Stimulated activated CD8-positive, alpha-beta memory T cell treated with anti-CD3 and anti-CD28 coated beads, Interleukin-7, amount 100 ng/mL, for 4 hours (primary cell): Measurements from ENCODE around the gene CCDC93.
A peak's percentile ranks its signal among the peaks of the same experiment; 100 is the strongest.
"Not testable (repeated sequence)": the region's sequence is repeated elsewhere in the genome, so short reads cannot be mapped to it uniquely, and the experiment has no call there.

Experiments used
- DNase-seq, 2 donors: peaks; one replicate each; pipeline ENCODE4 v3.0.0-alpha.2; 2020; ENCODE audit warnings: low read depth in 2 of 2

CCDC93 gene

DNA sequence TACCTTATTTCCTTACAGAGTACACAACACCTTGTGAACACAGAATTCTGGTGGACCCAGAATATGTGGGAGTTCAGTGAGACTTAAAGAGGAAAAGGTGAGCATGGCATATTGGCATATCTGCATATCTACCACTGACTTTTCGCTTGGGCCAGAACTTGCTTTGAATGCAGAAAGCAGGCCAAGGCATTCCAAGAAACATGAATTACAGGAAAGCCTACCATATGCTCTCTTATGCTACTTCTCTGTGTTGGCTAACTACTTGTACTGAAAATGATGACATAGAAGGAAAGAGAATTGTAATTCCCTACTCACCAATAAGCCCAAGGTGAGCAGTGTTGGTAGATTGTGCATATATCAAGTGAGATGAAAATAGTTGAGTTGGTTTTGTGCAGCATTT is 31.4 kb upstream of the CCDC93 start:
- DNase-seq: no peak

GRCh38 chr2:118044854-118045253 is 31.0 kb upstream of the CCDC93 start:
- DNase-seq: no peak

GRCh38 chr2:118044103-118044716 is 30.3 kb upstream of the CCDC93 start:
- DNase-seq: no peak

- DNase-seq: no peak
Measured at GRCh38 chr2:118040891-118041290, 27.0 kb upstream of the CCDC93 start.

GRCh38 chr2:118032169-118033013 is 18.5 kb upstream of the CCDC93 start:
- DNase-seq: no peak

DNA sequence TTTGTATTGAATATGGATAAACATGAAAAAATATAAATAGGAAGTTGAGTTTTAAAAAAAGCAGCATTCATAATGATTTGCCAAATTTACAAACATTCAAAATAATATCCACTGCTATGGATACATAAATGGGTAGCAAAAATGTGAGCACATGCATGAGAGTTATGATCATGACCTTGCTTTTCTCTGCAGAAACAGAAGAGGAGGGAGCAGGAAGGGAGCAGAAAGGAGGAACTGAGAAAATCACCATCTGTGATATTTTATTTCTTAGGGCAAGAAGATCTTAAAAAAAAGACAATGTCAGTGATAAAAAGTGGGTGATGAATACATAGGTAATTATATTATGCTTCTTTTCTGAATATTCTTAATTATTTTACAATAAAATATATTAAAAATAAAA is 17.7 kb upstream of the CCDC93 start:
- no peak for DNase-seq

- DNase-seq: no peak
Measured at GRCh38 chr2:118029025-118029424, 15.2 kb upstream of the CCDC93 start.

DNA sequence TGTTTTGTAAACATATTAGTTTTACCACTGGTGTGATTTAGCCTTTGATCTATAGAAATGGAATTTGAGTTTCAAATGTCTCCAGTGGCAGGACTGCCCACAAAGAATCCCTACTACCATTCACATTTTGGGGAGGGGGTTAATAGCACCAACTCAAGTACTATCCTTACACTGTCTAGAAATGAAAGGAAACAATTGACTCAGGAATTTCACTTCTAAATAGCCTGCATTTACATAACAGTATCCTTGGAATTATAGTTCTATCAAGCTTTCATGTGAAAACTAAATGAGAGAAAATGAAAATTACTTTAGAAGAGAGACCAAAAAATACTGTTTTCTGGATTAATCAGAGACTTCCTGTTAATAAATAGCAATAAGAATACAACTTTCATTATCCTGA is 7.5 kb upstream of the CCDC93 start:
- no peak for DNase-seq

DNA sequence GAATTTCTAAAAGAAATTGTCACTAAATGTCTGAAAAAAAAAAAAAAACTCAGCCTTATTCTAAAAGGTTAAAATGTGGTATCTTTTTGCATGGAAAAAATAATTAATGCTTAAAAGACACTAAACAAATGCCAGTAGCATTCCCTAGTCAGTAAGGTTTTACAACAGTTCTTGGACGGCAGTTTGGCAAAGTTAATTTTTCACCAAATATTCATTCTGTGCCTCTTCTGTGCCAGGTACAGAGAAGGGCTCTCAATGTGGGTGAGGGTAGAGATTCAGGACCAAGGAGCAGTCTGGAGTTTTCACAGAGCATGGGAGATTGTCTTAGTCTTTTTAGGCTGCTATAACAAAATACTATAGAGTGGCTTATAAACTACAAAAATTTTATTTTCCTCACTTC is 6.0 kb upstream of the CCDC93 start:
- no peak for DNase-seq

GRCh38 chr2:118016911-118017310 is 3.0 kb upstream of the CCDC93 start:
- DNase-seq: no peak

DNA sequence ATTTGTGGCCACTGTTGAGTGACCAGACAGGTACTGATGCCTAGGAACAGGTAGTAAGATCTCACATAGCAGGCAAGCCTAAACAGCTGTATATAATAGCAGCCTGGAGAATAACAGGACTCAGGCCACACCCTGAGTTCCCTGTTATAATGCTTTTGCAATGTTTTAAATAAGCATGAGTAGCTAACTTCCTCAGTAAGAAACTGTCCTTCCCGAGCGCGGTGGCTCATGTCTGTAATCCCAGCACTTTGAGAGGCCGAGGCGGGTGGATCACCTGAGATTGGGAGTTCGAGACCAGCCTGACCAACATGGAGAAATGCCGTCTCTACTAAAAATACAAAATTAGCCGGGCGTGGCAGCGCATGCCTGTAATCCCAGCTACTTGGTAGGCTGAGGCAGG is 1.9 kb upstream of the CCDC93 start:
- not testable (repeated sequence) for DNase-seq

- no peak for DNase-seq
Measured at GRCh38 chr2:118014492-118014824, 588 bp upstream of the CCDC93 start.

- peak in 1 of 2 donors; percentile 23 for DNase-seq
Measured at GRCh38 chr2:118013221-118013723, 598 bp downstream of the CCDC93 start.

DNA sequence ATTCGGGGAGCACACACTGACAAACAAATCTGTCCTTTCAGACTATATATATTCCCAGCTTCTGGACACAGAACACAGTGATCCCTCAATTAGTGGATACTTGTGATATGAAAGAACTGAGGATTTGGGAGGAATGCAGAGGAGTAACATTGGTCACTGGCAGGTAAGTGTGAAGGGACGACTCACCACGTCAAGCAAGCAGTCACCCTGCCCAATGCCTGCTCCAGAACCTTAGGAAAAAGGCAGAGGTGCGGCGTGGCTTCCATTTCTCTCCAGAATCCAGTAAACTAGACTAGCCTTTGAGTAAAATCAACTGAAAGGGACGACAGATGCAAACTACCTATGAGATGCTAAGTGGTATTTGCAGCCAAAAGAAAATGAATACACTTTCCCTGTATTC is 1.1 kb downstream of the CCDC93 start:
- DNase-seq: no peak

- DNase-seq: no peak
Measured at GRCh38 chr2:118010473-118010872, 3.4 kb downstream of the CCDC93 start.

DNA sequence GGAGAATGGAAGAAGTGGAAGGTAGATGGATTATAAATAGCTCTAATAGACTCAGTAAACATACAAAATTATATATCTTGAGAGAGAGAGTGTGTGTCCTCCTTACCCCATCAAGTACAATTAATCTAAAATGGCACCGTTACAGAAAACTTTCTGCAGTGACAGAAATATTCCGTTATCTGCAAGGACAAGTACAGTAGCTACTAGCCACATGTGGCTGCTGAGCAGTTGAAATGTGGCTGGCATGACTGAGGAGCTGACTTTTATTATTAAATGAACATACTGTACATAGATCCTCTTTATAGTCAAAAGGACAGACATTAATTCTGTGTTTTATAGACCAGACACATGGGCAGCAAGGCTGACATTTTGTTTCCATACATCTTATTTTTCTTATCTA is 7.0 kb downstream of the CCDC93 start:
- no peak for DNase-seq

DNA sequence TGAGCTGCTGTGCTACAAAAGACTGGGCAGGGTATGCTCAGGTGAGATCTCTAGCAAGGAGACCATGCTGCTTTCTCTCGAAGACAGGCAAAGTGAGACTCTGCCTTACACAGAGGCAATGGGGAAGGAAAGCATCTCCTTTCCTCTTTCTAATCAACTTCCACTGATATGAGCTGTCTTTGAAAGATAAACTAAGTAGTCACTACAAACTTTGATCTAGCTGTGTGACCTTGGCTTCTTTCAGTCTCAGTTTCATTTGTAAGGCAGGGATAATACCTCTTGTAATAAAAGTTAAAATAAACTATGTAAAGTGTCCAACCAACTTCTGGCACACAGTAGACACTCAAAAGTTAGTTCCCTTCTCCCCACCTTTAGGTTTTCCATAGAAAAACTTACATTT is 7.5 kb downstream of the CCDC93 start:
- DNase-seq: no peak

DNA sequence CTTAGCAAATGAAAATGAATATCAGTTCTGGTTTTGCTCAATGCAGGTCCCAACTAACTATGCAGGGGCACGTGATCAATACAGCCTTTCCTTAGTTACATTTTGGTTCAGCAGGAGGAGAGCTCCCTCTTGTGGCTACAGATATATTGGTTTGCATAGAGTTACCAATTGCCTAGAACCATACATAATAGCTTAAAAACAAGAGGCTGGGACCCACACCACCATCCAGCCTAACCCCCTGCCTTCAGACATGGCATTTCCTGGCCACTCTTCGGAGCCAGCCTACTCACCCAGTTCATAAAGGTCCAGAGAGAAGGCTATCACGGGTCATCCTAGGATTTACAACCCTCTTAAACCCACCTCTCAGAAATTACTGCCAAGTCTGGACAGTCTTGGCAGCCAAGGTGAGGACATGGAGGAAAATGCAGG is 10.5 kb downstream of the CCDC93 start:
- DNase-seq: no peak

GRCh38 chr2:118000041-118000440 is 13.8 kb downstream of the CCDC93 start:
- DNase-seq: no peak

DNA sequence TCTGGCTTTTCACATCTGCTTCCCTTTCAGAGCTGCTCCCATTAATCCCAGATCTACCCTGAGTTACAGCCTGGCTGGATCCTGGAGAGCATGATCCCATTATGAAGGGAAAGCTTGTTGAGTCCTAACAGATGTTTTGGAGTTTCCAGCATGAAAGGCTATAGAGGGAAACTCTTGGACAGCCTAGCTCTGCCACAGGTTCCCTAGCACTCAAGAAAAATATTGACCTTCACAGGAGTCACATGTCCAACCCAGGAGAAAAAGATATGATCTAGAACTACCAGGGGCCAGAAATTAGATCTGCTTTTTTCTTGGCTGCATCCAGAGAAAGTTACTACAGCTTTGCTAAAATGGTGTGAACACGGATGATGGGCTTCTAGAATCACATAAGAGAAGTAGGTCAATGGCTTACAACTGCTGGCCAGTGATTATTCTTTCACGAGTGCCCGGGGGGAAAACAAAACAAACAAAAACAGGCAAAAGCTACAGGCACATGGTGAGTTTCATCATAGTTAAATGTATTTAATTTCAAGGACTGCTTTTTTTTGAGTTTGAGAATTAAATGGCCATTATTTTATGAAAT is 15.9 kb downstream of the CCDC93 start:
- DNase-seq: no peak

- no peak for DNase-seq
Measured at GRCh38 chr2:117996525-117996924, 17.3 kb downstream of the CCDC93 start.

- DNase-seq: no peak
Measured at GRCh38 chr2:117994729-117995128, 19.1 kb downstream of the CCDC93 start.

- DNase-seq: no peak
Measured at GRCh38 chr2:117989854-117990438, 23.9 kb downstream of the CCDC93 start.
